Calu3 (cell line): ENCODE data around the gene LRSAM1. TPM values are rescaled to one million over a fixed set of nuclear protein-coding genes. Genes with fewer than 3 reads are reported as not detected.

Experiments used
- BruUV-seq: library from RNA; stranded (reverse); fragments of 400-500 nt; replicated peaks from 2 replicates; lab custom pipeline; 2021; lab: Mats Ljungman, UMichigan
- CTCF ChIA-PET: fragments of 300-600 bp; sonication (Branson Sonifier 250); formaldehyde crosslinking; loops from one replicate; lab custom pipeline; 2022; ENCODE audit warnings: antibody characterized with exemption; lab: Charles Lee
- DNase-seq: peaks from one replicate; pipeline ENCODE4 v3.0.0; 2022
- H3K27ac Mint-ChIP-seq: one replicate; pipeline ENCODE4 v1.8.0; 2022; ENCODE audit warnings: mixed read lengths; ENCODE audit not compliant: unreplicated experiment
- H3K27me3 Mint-ChIP-seq: one replicate; pipeline ENCODE4 v1.8.0; 2022; ENCODE audit warnings: mixed read lengths; ENCODE audit not compliant: unreplicated experiment
- H3K36me3 Mint-ChIP-seq: one replicate; pipeline ENCODE4 v1.8.0; 2022; ENCODE audit warnings: mild to moderate bottlenecking, moderate library complexity, mixed read lengths; ENCODE audit not compliant: insufficient read depth, unreplicated experiment
- H3K4me1 Mint-ChIP-seq: one replicate; pipeline ENCODE4 v1.8.0; 2022; ENCODE audit warnings: mild to moderate bottlenecking, low read depth, mixed read lengths; ENCODE audit not compliant: unreplicated experiment
- H3K4me3 Mint-ChIP-seq: one replicate; pipeline ENCODE4 v1.8.0; 2022; ENCODE audit warnings: mild to moderate bottlenecking, low read depth, moderate library complexity, mixed read lengths; ENCODE audit not compliant: unreplicated experiment
- H3K9me3 Mint-ChIP-seq: one replicate; pipeline ENCODE4 v1.8.0; 2022; ENCODE audit warnings: low read depth, mixed read lengths; ENCODE audit not compliant: unreplicated experiment
- CTCF ChIP-seq: fragments of 200-600 bp; IDR thresholded peaks from one replicate; pipeline ENCODE4 v1.8.0; 2022; ENCODE audit warnings: antibody characterized with exemption; ENCODE audit not compliant: unreplicated experiment
- intact Hi-C: fragments of 100-400 bp; cut with micrococcal nuclease; formaldehyde crosslinking; loops from one replicate; pipeline ENCODE4 v1.10.0; 2022; ENCODE audit not compliant: unreplicated experiment
- total RNA-seq: library from RNA; stranded (reverse); gene quantifications from 2 replicates; pipeline ENCODE4 v1.2.3, GENCODE V29; 2022

Gene LRSAM1
- total RNA-seq, 1 experiment from 2014 or later, result 12.0 TPM

- no peak for TF ChIP-seq CTCF
- no peak overlapping the region for H3K27ac Mint-ChIP-seq
- H3K27me3 Mint-ChIP-seq, result no peaks in the 10 kb centered on the region
- H3K4me3 Mint-ChIP-seq, result no peak overlapping the region
- H3K9me3 Mint-ChIP-seq, result no peaks in the 10 kb centered on the region
- peaks cover 23% of the 10 kb centered on the region for H3K4me1 Mint-ChIP-seq
- peaks cover 22% of the 10 kb centered on the region for H3K36me3 Mint-ChIP-seq
- DNase-seq, result no peak
- BruUV-seq, result no TSS peak
- CTCF ChIA-PET, result interaction anchor here (0.6 to 1.4 kb wide), 3 partner anchors 22 to 289 kb away, joined by 3 to 4 read pairs (median 3); no protein-coding TSS in a partner anchor
- intact Hi-C loops, result no loop called here
These were observed 88.1 kb downstream of the LRSAM1 start for GRCh38 chr9:127539259-127539981.

GRCh38 chr9:127539982-127540663 is 88.8 kb downstream of the LRSAM1 start:
- Mint-ChIP-seq H3K36me3 (peaks cover 26% of the 10 kb centered on the region), H3K27me3 (no peaks in the 10 kb centered on the region), H3K27ac (no peak overlapping the region), H3K4me1 (peaks cover 27% of the 10 kb centered on the region), H3K4me3 (no peak overlapping the region), H3K9me3 (no peaks in the 10 kb centered on the region)
- TF ChIP-seq CTCF, result no peak
- no TSS peak for BruUV-seq
- no peak for DNase-seq
- intact Hi-C loops, result no loop called here
- CTCF ChIA-PET, result interaction anchor here (0.6 to 1.4 kb wide), 3 partner anchors 22 to 288 kb away, joined by 3 to 5 read pairs (median 4); no protein-coding TSS in a partner anchor

- Mint-ChIP-seq H3K4me1 (peaks cover 33% of the 10 kb centered on the region), H3K27me3 (no peaks in the 10 kb centered on the region), H3K9me3 (no peaks in the 10 kb centered on the region), H3K4me3 (no peak overlapping the region), H3K36me3 (peaks cover 26% of the 10 kb centered on the region), H3K27ac (no peak overlapping the region)
- BruUV-seq, result no TSS peak
- peak; percentile 51 for DNase-seq
- CTCF ChIA-PET, result interaction anchor here (1.2 to 1.4 kb wide), 2 partner anchors 21 to 38 kb away, joined by 4 to 5 read pairs; no protein-coding TSS in a partner anchor
- intact Hi-C loops, result no loop called here
- TF ChIP-seq CTCF, result no peak
These were observed 89.3 kb downstream of the LRSAM1 start for GRCh38 chr9:127540664-127541041.

- Mint-ChIP-seq H3K27ac (no peak overlapping the region), H3K9me3 (no peaks in the 10 kb centered on the region), H3K27me3 (no peaks in the 10 kb centered on the region), H3K36me3 (peaks cover 30% of the 10 kb centered on the region), H3K4me1 (peaks cover 38% of the 10 kb centered on the region), H3K4me3 (no peak overlapping the region)
- intact Hi-C loops, result no loop called here
- BruUV-seq, result no TSS peak
- CTCF ChIA-PET, result interaction anchor here (1.2 kb wide), 1 partner anchor 38 kb away, joined by 5 read pairs; no protein-coding TSS in a partner anchor
- DNase-seq, result no peak
- TF ChIP-seq CTCF, result no peak
These were observed 89.9 kb downstream of the LRSAM1 start for GRCh38 chr9:127541176-127541575.
